HepG2 (cell line): ENCODE data around the gene GGA3. TPM values are rescaled to one million over a fixed set of nuclear protein-coding genes. Genes with fewer than 3 reads are reported as not detected.

Experiments used
- ARNT2 ChIP-seq: sonication (generic); formaldehyde crosslinking; IDR thresholded peaks from 2 replicates; pipeline ENCODE4 v1.8.0; 2022; ENCODE audit warnings: mild to moderate bottlenecking, low read depth, missing genetic modification reagents, moderate library complexity
- CC2D1A ChIP-seq: sonication (generic); formaldehyde crosslinking; IDR thresholded peaks from 2 replicates; pipeline ENCODE4 v1.8.1; 2023; ENCODE audit warnings: mild to moderate bottlenecking, missing genetic modification reagents
- FLYWCH1 ChIP-seq: sonication (generic); formaldehyde crosslinking; IDR thresholded peaks from 2 replicates; pipeline ENCODE4 v1.8.1; 2023; ENCODE audit warnings: mild to moderate bottlenecking, missing genetic modification reagents
- GFI1 ChIP-seq: sonication (generic); formaldehyde crosslinking; IDR thresholded peaks from 2 replicates; pipeline ENCODE4 v1.5.0; 2020; ENCODE audit warnings: missing genetic modification reagents, mild to moderate bottlenecking, borderline replicate concordance
- HES4 ChIP-seq: sonication (generic); formaldehyde crosslinking; IDR thresholded peaks from 2 replicates; pipeline ENCODE4 v1.9.0; 2021; ENCODE audit warnings: mild to moderate bottlenecking, missing genetic modification reagents, borderline replicate concordance
- LBX2 ChIP-seq: sonication (generic); formaldehyde crosslinking; IDR thresholded peaks from 2 replicates; pipeline ENCODE4 v1.5.0; 2020; ENCODE audit warnings: missing genetic modification reagents, mild to moderate bottlenecking, borderline replicate concordance
- MTF2 ChIP-seq: sonication (generic); formaldehyde crosslinking; IDR thresholded peaks from 2 replicates; pipeline ENCODE4 v1.5.0; 2020; ENCODE audit warnings: missing genetic modification reagents, borderline replicate concordance
- NFIC ChIP-seq: IDR thresholded peaks from 2 replicates; pipeline ENCODE4 v1.6.1; 2012; ENCODE audit warnings: mild to moderate bottlenecking, low read length, inconsistent platforms
- POLR2A ChIP-seq, 2 experiments: IDR thresholded peaks; 2 replicates each; pipeline ENCODE4 v1.6.1; 2011; ENCODE audit warnings: low read depth in 2 of 2, low read length in 2 of 2, mild to moderate bottlenecking in 1 of 2, moderate library complexity in 1 of 2; ENCODE audit not compliant: insufficient read depth in 1 of 2
- SIN3B ChIP-seq: fragments of 150-350 bp; IDR thresholded peaks from 2 replicates; pipeline ENCODE4 v1.6.1; 2014; ENCODE audit warnings: low read length
- SNAI1 ChIP-seq: sonication (generic); formaldehyde crosslinking; IDR thresholded peaks from 2 replicates; pipeline ENCODE4 v1.5.0; 2020; ENCODE audit warnings: mild to moderate bottlenecking, missing genetic modification reagents, borderline replicate concordance
- STAT5B ChIP-seq: sonication (generic); formaldehyde crosslinking; IDR thresholded peaks from 2 replicates; pipeline ENCODE4 v1.4.0; 2020; ENCODE audit warnings: missing genetic modification reagents
- TEAD2 ChIP-seq: sonication (generic); formaldehyde crosslinking; IDR thresholded peaks from 2 replicates; pipeline ENCODE4 v1.9.0; 2021; ENCODE audit warnings: missing genetic modification reagents
- THAP9 ChIP-seq: sonication (generic); formaldehyde crosslinking; IDR thresholded peaks from 2 replicates; pipeline ENCODE4; 2020; ENCODE audit warnings: missing genetic modification reagents, mild to moderate bottlenecking, borderline replicate concordance
- YEATS4 ChIP-seq: sonication (generic); formaldehyde crosslinking; IDR thresholded peaks from 2 replicates; pipeline ENCODE4 v1.4.0; 2020; ENCODE audit warnings: missing genetic modification reagents, borderline replicate concordance
- ZBTB44 ChIP-seq: sonication (generic); formaldehyde crosslinking; IDR thresholded peaks from 2 replicates; pipeline ENCODE4 v1.4.0; 2020; ENCODE audit warnings: missing genetic modification reagents
- ZNF121 ChIP-seq: sonication (generic); formaldehyde crosslinking; IDR thresholded peaks from 2 replicates; pipeline ENCODE4 v1.5.0; 2020; ENCODE audit warnings: mild to moderate bottlenecking, missing genetic modification reagents
- ZNF460 ChIP-seq: sonication (generic); formaldehyde crosslinking; IDR thresholded peaks from 2 replicates; pipeline ENCODE4 v1.5.1; 2020; ENCODE audit warnings: missing genetic modification reagents, mild to moderate bottlenecking, borderline replicate concordance
- ZNF549 ChIP-seq: sonication (generic); formaldehyde crosslinking; IDR thresholded peaks from 2 replicates; pipeline ENCODE4 v1.5.0; 2020; ENCODE audit warnings: missing genetic modification reagents
- ZNF691 ChIP-seq: sonication (generic); formaldehyde crosslinking; IDR thresholded peaks from 2 replicates; pipeline ENCODE4 v1.4.0; 2020; ENCODE audit warnings: missing genetic modification reagents, low read depth, mild to moderate bottlenecking, borderline replicate concordance
- ZNF770 ChIP-seq: sonication (generic); formaldehyde crosslinking; IDR thresholded peaks from 2 replicates; pipeline ENCODE4 v1.5.0; 2020; ENCODE audit warnings: mild to moderate bottlenecking, missing genetic modification reagents
- ZZZ3 ChIP-seq: sonication (generic); formaldehyde crosslinking; IDR thresholded peaks from 2 replicates; pipeline ENCODE4 v1.4.0; 2020; ENCODE audit warnings: missing genetic modification reagents, mild to moderate bottlenecking, borderline replicate concordance
- polyA plus RNA-seq, 8 experiments: library from polyadenylated mRNA; depleted of rRNA in 3 of 8; stranded (reverse) in 7 of 8; unstranded in 1 of 8; fragments of >200 nt; fragmentation: Illumina TruSeq in 4 of 8; extraction: Trizol in 4 of 8; gene quantifications; 2 replicates each; pipeline versions ENCODE4 v1.2.1 to v1.2.3, GENCODE V29; 2011 to 2016; ENCODE audit warnings: low read depth in 4 of 8, missing spikeins in 1 of 8, mixed read lengths in 1 of 8; ENCODE audit not compliant: insufficient read depth in 1 of 8
- total RNA-seq, 5 experiments: library from RNA; depleted of rRNA; stranded (reverse); fragments of >200 nt; fragmentation: Illumina TruSeq; extraction: Trizol; gene quantifications; 2 replicates each; pipeline ENCODE4 v1.2.3, GENCODE V29; 2016; ENCODE audit warnings: low read depth in 1 of 5

Gene GGA3
- total and polyA plus RNA-seq, 2 of the 13 experiments (the other 11 are each of a cell fraction or from before 2014, with no cell fraction given): 28.4 to 43.7 TPM

- 0 out of 2 replicates have a peak, but pooled peaks have one; percentile 34 for TF ChIP-seq ZNF770 (CRISPR knock-in tag)
- TF ChIP-seq ZNF691: no peak; the same call in 1 of the 2 replicates
- 0 out of 2 replicates have a peak, but pooled peaks have one; percentile 18 for TF ChIP-seq ZNF121 (CRISPR knock-in tag)
- TF ChIP-seq ZZZ3 (CRISPR knock-in tag): peak; percentile 30; the same call in 1 of the 2 replicates
- no peak for TF ChIP-seq SNAI1 (CRISPR knock-in tag)
- peak; percentile 64; the same call in 1 of the 2 replicates for TF ChIP-seq THAP9 (CRISPR knock-in tag)
- no peak for TF ChIP-seq ZNF460 (CRISPR knock-in tag)
- no peak for TF ChIP-seq MTF2 (CRISPR knock-in tag)
- no peak for TF ChIP-seq ZNF549 (CRISPR knock-in tag)
- no peak for TF ChIP-seq HES4
- TF ChIP-seq NFIC: no peak
- peak; percentile 64; the same call in 1 of the 2 replicates for TF ChIP-seq ARNT2 (CRISPR knock-in tag)
- peak; percentile 65; the same call in 1 of the 2 replicates for TF ChIP-seq FLYWCH1 (CRISPR knock-in tag)
- TF ChIP-seq TEAD2 (CRISPR knock-in tag): peak; percentile 74; the same call in 1 of the 2 replicates
- peak; percentile 89 for TF ChIP-seq YEATS4 (CRISPR knock-in tag)
- no peak; the same call in 1 of the 2 replicates for TF ChIP-seq LBX2
- 0 out of 2 replicates have a peak, but pooled peaks have one; percentile 82 for TF ChIP-seq CC2D1A (CRISPR knock-in tag)
- TF ChIP-seq ZBTB44 (CRISPR knock-in tag): no peak
- no peak for TF ChIP-seq GFI1 (CRISPR knock-in tag)
- peak in 1 of 2 experiments; percentile 71; a peak in 2 of 4 replicates for TF ChIP-seq POLR2A (IDR thresholded peaks at IDR 0.05; ENCODE audit: insufficient read depth in 1 of 2, low read depth in 2 of 2, low read length in 2 of 2)
- peak; percentile 91 for TF ChIP-seq SIN3B
- no peak for TF ChIP-seq STAT5B (CRISPR knock-in tag)
Measured at GRCh38 chr17:75271233-75271954, 10.0 kb upstream of the GGA3 start (continued).
